H9 (cell line): Measurements from ENCODE around the gene GCNT3. TPM values are rescaled to one million over a fixed set of nuclear protein-coding genes. Genes with fewer than 3 reads are reported as not detected.

Experiments
- DNase-seq: peaks from one replicate; pipeline ENCODE4 v3.0.0-alpha.2; 2017
- H2AFZ ChIP-seq: one replicate; pipeline ENCODE4 v1.6.1; 2013; ENCODE audit warnings: mild to moderate bottlenecking, low read length, control low read depth, moderate library complexity
- H2AK5ac ChIP-seq: 2 replicates; pipeline ENCODE4 v1.6.1; 2013; ENCODE audit warnings: low read length, control low read depth, mixed read lengths; ENCODE audit not compliant: insufficient read length
- H2BK120ac ChIP-seq: one replicate; pipeline ENCODE4 v1.6.1; 2013; ENCODE audit warnings: low read depth, mild to moderate bottlenecking, low read length, control low read depth, inconsistent platforms; ENCODE audit not compliant: poor library complexity, severe bottlenecking
- H2BK12ac ChIP-seq: 2 replicates; pipeline ENCODE4 v1.6.1; 2013; ENCODE audit warnings: low read length, control low read depth, mixed read lengths, low read depth; ENCODE audit not compliant: insufficient read length
- H2BK15ac ChIP-seq: 2 replicates; pipeline ENCODE4 v1.6.1; 2013; ENCODE audit warnings: low read depth, low read length, control low read depth
- H2BK20ac ChIP-seq: one replicate; pipeline ENCODE4 v1.6.1; 2013; ENCODE audit warnings: low read depth, mild to moderate bottlenecking, low read length, control low read depth, inconsistent platforms; ENCODE audit not compliant: poor library complexity, severe bottlenecking
- H2BK5ac ChIP-seq: 2 replicates; pipeline ENCODE4 v1.6.1; 2013; ENCODE audit warnings: low read length, control low read depth, mixed read lengths; ENCODE audit not compliant: insufficient read length
- H3K14ac ChIP-seq: 2 replicates; pipeline ENCODE4 v1.6.1; 2013; ENCODE audit warnings: low read length, control low read depth; ENCODE audit not compliant: insufficient read depth
- H3K18ac ChIP-seq: 2 replicates; pipeline ENCODE4 v1.6.1; 2013; ENCODE audit warnings: low read depth, mild to moderate bottlenecking, mixed read lengths, low read length, control low read depth; ENCODE audit not compliant: insufficient read length
- H3K23ac ChIP-seq: 2 replicates; pipeline ENCODE4 v1.6.1; 2013; ENCODE audit warnings: low read length, control low read depth, mixed read lengths, low read depth; ENCODE audit not compliant: insufficient read length
- H3K23me2 ChIP-seq: 2 replicates; pipeline ENCODE4 v1.6.1; 2013; ENCODE audit warnings: low read depth, mild to moderate bottlenecking, mixed read lengths, low read length, control low read depth; ENCODE audit not compliant: insufficient read length, poor library complexity, severe bottlenecking
- H3K27ac ChIP-seq: 2 replicates; pipeline ENCODE4 v1.5.1; 2013; ENCODE audit warnings: low read length, control low read depth, mixed read lengths, low read depth; ENCODE audit not compliant: insufficient read length
- H3K27me3 ChIP-seq: 2 replicates; pipeline ENCODE4 v1.6.1; 2013; ENCODE audit warnings: low read length, control low read depth, inconsistent platforms; ENCODE audit not compliant: insufficient read depth
- H3K4ac ChIP-seq: 2 replicates; pipeline ENCODE4 v1.6.1; 2013; ENCODE audit warnings: low read depth, mild to moderate bottlenecking, control low read depth, inconsistent platforms, low read length, moderate library complexity
- H3K4me1 ChIP-seq: 2 replicates; pipeline ENCODE4 v1.6.1; 2013; ENCODE audit warnings: low read length, control low read depth, inconsistent platforms; ENCODE audit not compliant: insufficient read depth
- H3K4me2 ChIP-seq: 2 replicates; pipeline ENCODE4 v1.6.1; 2013; ENCODE audit warnings: low read length, control low read depth, mixed read lengths; ENCODE audit not compliant: insufficient read length, insufficient read depth
- H3K56ac ChIP-seq: 2 replicates; pipeline ENCODE4 v1.6.1; 2013; ENCODE audit warnings: low read depth, mild to moderate bottlenecking, mixed read lengths, low read length, control low read depth; ENCODE audit not compliant: insufficient read length
- H3K79me1 ChIP-seq: 2 replicates; pipeline ENCODE4 v1.6.1; 2013; ENCODE audit warnings: low read depth, mild to moderate bottlenecking, moderate library complexity, low read length, control low read depth, inconsistent platforms; ENCODE audit not compliant: insufficient read depth, poor library complexity, severe bottlenecking
- H3K79me2 ChIP-seq: 2 replicates; pipeline ENCODE4 v1.6.1; 2013; ENCODE audit warnings: low read length, control low read depth, inconsistent platforms; ENCODE audit not compliant: insufficient read depth
- H3K9ac ChIP-seq: 2 replicates; pipeline ENCODE4 v1.6.1; 2013; ENCODE audit warnings: low read length, control low read depth, mixed read lengths; ENCODE audit not compliant: insufficient read length; ENCODE audit errors: extremely low read depth
- H3K9me3 ChIP-seq: one replicate; pipeline ENCODE4 v1.6.1; 2013; ENCODE audit warnings: low read depth, low read length, inconsistent platforms; ENCODE audit not compliant: control insufficient read depth
- H3T11ph ChIP-seq: one replicate; pipeline ENCODE4 v1.6.1; 2013; ENCODE audit warnings: mild to moderate bottlenecking, low read length, control low read depth, inconsistent platforms
- H4K20me1 ChIP-seq: one replicate; pipeline ENCODE4 v1.6.1; 2013; ENCODE audit not compliant: control insufficient read depth, insufficient read length, insufficient read depth
- H4K5ac ChIP-seq: 2 replicates; pipeline ENCODE4 v1.6.1; 2013; ENCODE audit warnings: low read depth, mild to moderate bottlenecking, mixed read lengths, low read length, control low read depth; ENCODE audit not compliant: insufficient read length
- H4K8ac ChIP-seq: replicated peaks from 2 replicates; pipeline ENCODE4 v1.6.1; 2013; ENCODE audit warnings: low read length, control low read depth, mixed read lengths, low read depth; ENCODE audit not compliant: insufficient read length
- H4K91ac ChIP-seq: 2 replicates; pipeline ENCODE4 v1.6.1; 2013; ENCODE audit warnings: low read depth, mild to moderate bottlenecking, moderate library complexity, mixed read lengths, low read length, control low read depth; ENCODE audit not compliant: insufficient read length
- H3K27ac Mint-ChIP-seq, 3 experiments: 2 replicates in 2 of 3; 3 replicates in 1 of 3; pipeline ENCODE4 v1.8.0; 2020 to 2021; ENCODE audit warnings: mixed read lengths in 3 of 3, mild to moderate bottlenecking in 1 of 3, moderate library complexity in 1 of 3
- H3K27me3 Mint-ChIP-seq: 2 replicates; pipeline ENCODE4 v1.8.0; 2021; ENCODE audit warnings: low read depth, mild to moderate bottlenecking, moderate library complexity, mixed read lengths
- H3K36me3 Mint-ChIP-seq, 3 experiments: 2 replicates in 2 of 3; 3 replicates in 1 of 3; pipeline ENCODE4 v1.8.0; 2020 to 2021; ENCODE audit warnings: low read depth in 3 of 3, mixed read lengths in 3 of 3; ENCODE audit not compliant: insufficient read depth in 1 of 3
- H3K4me1 Mint-ChIP-seq, 2 experiments: 2 replicates each; pipeline ENCODE4 v1.8.0; 2020; ENCODE audit warnings: mixed read lengths in 2 of 2
- H3K4me3 Mint-ChIP-seq, 2 experiments: 2 replicates in 1 of 2; 3 replicates in 1 of 2; pipeline ENCODE4 v1.8.0; 2020 to 2021; ENCODE audit warnings: mild to moderate bottlenecking in 2 of 2, mixed read lengths in 2 of 2, moderate library complexity in 1 of 2
- H3K9me3 Mint-ChIP-seq, 2 experiments: 2 replicates in 1 of 2; 3 replicates in 1 of 2; pipeline ENCODE4 v1.8.0; 2020; ENCODE audit warnings: mild to moderate bottlenecking in 2 of 2, mixed read lengths in 2 of 2, moderate library complexity in 1 of 2
- WGBS: extraction: QIAGEN DNeasy Blood & Tissue Kit; methylation state at CpG from one replicate; pipeline ENCODE4 v1.1.7; 2013; ENCODE audit warnings: missing lambda C conversion rate, low lambda C conversion rate, mixed read lengths; ENCODE audit not compliant: insufficient read length; ENCODE audit errors: extremely low coverage; 5-methylcytosine and 5-hydroxymethylcytosine counted together
- total RNA-seq: library from RNA; stranded (reverse); gene quantifications from 2 replicates; pipeline ENCODE4 v1.2.1, GENCODE V29; 2021
- TF ChIP-seq, protein P1 (sequence below): fragments of 200-600 bp; sonication (generic); conservative IDR thresholded peaks from 3 replicates; pipeline ENCODE4 v1.8.0; 2021; ENCODE audit warnings: antibody characterized with exemption, mild to moderate bottlenecking

GCNT3 gene
- total RNA-seq, 1 experiment from 2014 or later, result not detected

DNA sequence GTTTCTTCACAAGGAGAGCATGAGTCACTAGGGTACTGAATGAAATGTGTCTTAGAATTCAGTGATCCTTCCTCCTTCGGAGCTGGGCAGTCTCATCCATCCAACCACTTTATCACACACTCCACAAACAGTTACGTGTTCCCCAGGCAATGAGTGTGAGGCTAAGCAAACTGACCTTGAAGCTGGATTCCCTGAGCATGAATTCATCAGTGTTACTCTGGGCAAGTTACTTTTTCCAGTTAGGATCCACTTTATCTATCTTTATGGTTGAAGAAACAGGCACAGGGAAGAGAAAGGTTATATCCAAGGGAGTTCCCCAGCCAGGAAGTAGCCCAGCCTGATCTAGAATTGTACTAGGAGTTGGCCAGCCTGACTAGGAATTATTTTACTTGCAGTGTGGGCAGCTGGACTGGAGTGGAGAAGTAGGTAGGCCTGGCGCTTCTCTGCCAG lies 17.1 kb upstream of the GCNT3 start:
- no peak for DNase-seq
- no peak overlapping the region for H3K18ac ChIP-seq
- no peaks in the 10 kb centered on the region for H3K79me1 ChIP-seq
- H3K27me3 Mint-ChIP-seq, result no peaks in the 10 kb centered on the region; the same call in 1 of the 2 replicates
- H4K8ac ChIP-seq, result no peak overlapping the region
- H3K4me2 ChIP-seq, result no peak overlapping the region
- no peak overlapping the region for H3T11ph ChIP-seq
- H2AFZ ChIP-seq, result no peak overlapping the region
- H3K9ac ChIP-seq, result no peak overlapping the region
- H2BK15ac ChIP-seq, result no peak overlapping the region
- WGBS, result no CpG with 5 or more reads among the region's 3 CpGs
- no peaks in the 10 kb centered on the region for H3K79me2 ChIP-seq
- no peaks in the 10 kb centered on the region for H3K36me3 Mint-ChIP-seq
- H3K23me2 ChIP-seq, result no peaks in the 10 kb centered on the region
- no peak overlapping the region for H4K5ac ChIP-seq
- peaks cover 0 to 3% of the 10 kb centered on the region in 2 experiments; a peak in 1 of 5 replicates for H3K9me3 Mint-ChIP-seq
- H3K27ac ChIP-seq, result no peak overlapping the region
- H3K4me1 Mint-ChIP-seq, result peaks cover 4 to 6% of the 10 kb centered on the region in 2 experiments
- no peaks in the 10 kb centered on the region for H3K27me3 ChIP-seq
- H3K4ac ChIP-seq, result no peak overlapping the region
- TF ChIP-seq, protein P1, sequence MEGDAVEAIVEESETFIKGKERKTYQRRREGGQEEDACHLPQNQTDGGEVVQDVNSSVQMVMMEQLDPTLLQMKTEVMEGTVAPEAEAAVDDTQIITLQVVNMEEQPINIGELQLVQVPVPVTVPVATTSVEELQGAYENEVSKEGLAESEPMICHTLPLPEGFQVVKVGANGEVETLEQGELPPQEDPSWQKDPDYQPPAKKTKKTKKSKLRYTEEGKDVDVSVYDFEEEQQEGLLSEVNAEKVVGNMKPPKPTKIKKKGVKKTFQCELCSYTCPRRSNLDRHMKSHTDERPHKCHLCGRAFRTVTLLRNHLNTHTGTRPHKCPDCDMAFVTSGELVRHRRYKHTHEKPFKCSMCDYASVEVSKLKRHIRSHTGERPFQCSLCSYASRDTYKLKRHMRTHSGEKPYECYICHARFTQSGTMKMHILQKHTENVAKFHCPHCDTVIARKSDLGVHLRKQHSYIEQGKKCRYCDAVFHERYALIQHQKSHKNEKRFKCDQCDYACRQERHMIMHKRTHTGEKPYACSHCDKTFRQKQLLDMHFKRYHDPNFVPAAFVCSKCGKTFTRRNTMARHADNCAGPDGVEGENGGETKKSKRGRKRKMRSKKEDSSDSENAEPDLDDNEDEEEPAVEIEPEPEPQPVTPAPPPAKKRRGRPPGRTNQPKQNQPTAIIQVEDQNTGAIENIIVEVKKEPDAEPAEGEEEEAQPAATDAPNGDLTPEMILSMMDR, result no peak
- H4K91ac ChIP-seq, result no peak overlapping the region
- no peak overlapping the region for H2AK5ac ChIP-seq
- H3K4me3 Mint-ChIP-seq, result no peak overlapping the region
- no peak overlapping the region for H2BK12ac ChIP-seq
- H3K4me1 ChIP-seq, result no peaks in the 10 kb centered on the region
- no peaks in the 10 kb centered on the region for H3K9me3 ChIP-seq
- H3K27ac Mint-ChIP-seq, result no peak overlapping the region; a peak in 1 of 7 replicates
- H2BK5ac ChIP-seq, result no peak overlapping the region
- no peak overlapping the region for H3K23ac ChIP-seq
- H4K20me1 ChIP-seq, result no peaks in the 10 kb centered on the region
- no peak overlapping the region for H3K14ac ChIP-seq
- H2BK20ac ChIP-seq, result no peak overlapping the region
- H2BK120ac ChIP-seq, result no peak overlapping the region
- no peak overlapping the region for H3K56ac ChIP-seq
